HEK293 (cell line): ENCODE measurements around the gene COL15A1.

ENCODE experiments used
- CTCF ChIP-seq: fragments of 450-650 bp; formaldehyde crosslinking; IDR thresholded peaks from 2 replicates; pipeline ENCODE4 v1.5.1; 2016; ENCODE audit warnings: missing biosample characterization, missing genetic modification characterization
- ZNF18 ChIP-seq: fragments of 450-650 bp; formaldehyde crosslinking; IDR thresholded peaks from 2 replicates; pipeline ENCODE4 v1.5.1; 2016; ENCODE audit warnings: missing biosample characterization, missing genetic modification characterization

- TF ChIP-seq CTCF (tag by site-specific recombination) (no peak), ZNF18 (tag by site-specific recombination) (no peak)
Observed at GRCh38 chr9:99054581-99054980, 110.9 kb downstream of the COL15A1 start.
